ENCODE results near the gene COL6A2. TPM values are rescaled to one million over a fixed set of nuclear protein-coding genes. Genes with fewer than 3 reads are reported as not detected.
"Not testable (repeated sequence)": the region's sequence is repeated elsewhere in the genome, so short reads cannot be mapped to it uniquely, and the experiment has no call there.

COL6A2 gene
- polyA plus RNA-seq, 3 donors from 2014 or later = 4.4 to 46.6 (median 30.6) TPM

GRCh38 chr21:46171996-46172862, 74.3 kb downstream of the COL6A2 start:
- H3K4me1 Mint-ChIP-seq = peaks cover 0 to 6% of the 10 kb centered on the region in 2 donors
- no peak for DNase-seq
- H3K27ac Mint-ChIP-seq = no peak overlapping the region
- peaks cover 1 to 20% (median 15%) of the 10 kb centered on the region in 3 donors for H3K36me3 Mint-ChIP-seq
- H3K9me3 Mint-ChIP-seq = peaks cover 4 to 24% (median 20%) of the 10 kb centered on the region in 6 donors
- H3K27me3 Mint-ChIP-seq (ENCODE audit: low read depth in 3 of 3) = peaks cover 8 to 13% (median 8%) of the 10 kb centered on the region in 3 donors
- H3K4me3 Mint-ChIP-seq = no peak overlapping the region

- Mint-ChIP-seq H3K9me3 (peaks cover 4 to 24% (median 20%) of the 10 kb centered on the region in 6 donors), H3K27me3 (ENCODE audit: low read depth in 3 of 3) (peaks cover 8 to 13% (median 8%) of the 10 kb centered on the region in 3 donors), H3K27ac (no peak overlapping the region), H3K4me1 (peaks cover 0 to 6% of the 10 kb centered on the region in 2 donors), H3K4me3 (no peak overlapping the region), H3K36me3 (peaks cover 0 to 20% (median 15%) of the 10 kb centered on the region in 3 donors)
- no peak for DNase-seq
Measured at GRCh38 chr21:46172863-46173528, 75.1 kb downstream of the COL6A2 start.

GRCh38 chr21:46173573-46173972, 75.7 kb downstream of the COL6A2 start:
- H3K27me3 Mint-ChIP-seq (ENCODE audit: low read depth in 3 of 3) = peaks cover 8 to 13% (median 8%) of the 10 kb centered on the region in 3 donors
- peaks cover 0 to 20% (median 15%) of the 10 kb centered on the region in 3 donors for H3K36me3 Mint-ChIP-seq
- no peak overlapping the region for H3K4me3 Mint-ChIP-seq
- peaks cover 0 to 6% of the 10 kb centered on the region in 2 donors for H3K4me1 Mint-ChIP-seq
- no peak overlapping the region for H3K27ac Mint-ChIP-seq
- peaks cover 4 to 24% (median 20%) of the 10 kb centered on the region in 6 donors for H3K9me3 Mint-ChIP-seq
- no peak for DNase-seq

GRCh38 chr21:46176443-46177129, 78.7 kb downstream of the COL6A2 start:
- H3K4me1 Mint-ChIP-seq, DNase-seq, H3K4me3 Mint-ChIP-seq, H3K27ac Mint-ChIP-seq: not testable (repeated sequence)
- H3K36me3 Mint-ChIP-seq = peaks cover 0 to 20% (median 15%) of the 10 kb centered on the region in 3 donors
- peaks cover 4 to 24% (median 20%) of the 10 kb centered on the region in 6 donors for H3K9me3 Mint-ChIP-seq
- H3K27me3 Mint-ChIP-seq (ENCODE audit: low read depth in 3 of 3) = peaks cover 8 to 11% (median 8%) of the 10 kb centered on the region in 3 donors

- no peak for DNase-seq
- Mint-ChIP-seq H3K27me3 (ENCODE audit: low read depth in 3 of 3) (peaks cover 4 to 11% (median 8%) of the 10 kb centered on the region in 3 donors), H3K9me3 (peaks cover 2 to 23% (median 18%) of the 10 kb centered on the region in 6 donors), H3K27ac (no peak overlapping the region), H3K4me3 (no peak overlapping the region), H3K4me1 (no peaks in the 10 kb centered on the region), H3K36me3 (peaks cover 0 to 20% (median 15%) of the 10 kb centered on the region in 3 donors)
Measured at GRCh38 chr21:46178961-46179360, 81.0 kb downstream of the COL6A2 start.

Other genes starting within 250 kb of the COL6A2 start
- under 1 TPM in 2 of 3 donors, not detected in 1; 0.17 to 0.18 TPM for gene COL6A1, start 116.3 kb upstream of the COL6A2 start, polyA plus RNA-seq
- not detected for gene FTCD, start 57.5 kb downstream of the COL6A2 start, polyA plus RNA-seq
- gene SPATC1L, start 86.3 kb downstream of the COL6A2 start, polyA plus RNA-seq = 10 to 100 TPM in 1 of 3 donors, 1 to 10 TPM in 2; 6.2 to 10.8 (median 9.4) TPM
- 10 to 100 TPM; 11.3 to 26.2 (median 13.9) TPM for gene LSS, start 130.7 kb downstream of the COL6A2 start, polyA plus RNA-seq
- 10 to 100 TPM; 25.9 to 55.3 (median 28.5) TPM for gene MCM3AP, start 187.5 kb downstream of the COL6A2 start, polyA plus RNA-seq
- 10 to 100 TPM; 14.2 to 23.5 (median 22.1) TPM for gene YBEY, start 188.2 kb downstream of the COL6A2 start, polyA plus RNA-seq
- 1 to 10 TPM in 1 of 3 donors, under 1 TPM in 2; 0.53 to 1.2 (median 0.91) TPM for gene C21orf58, start 225.8 kb downstream of the COL6A2 start, polyA plus RNA-seq
- gene PCNT, start 226.0 kb downstream of the COL6A2 start, polyA plus RNA-seq = 10 to 100 TPM in 1 of 3 donors, 1 to 10 TPM in 2; 2.9 to 47.0 (median 6.5) TPM